WTC11 (cell line): ENCODE data around the gene MORN4. TPM values are rescaled to one million over a fixed set of nuclear protein-coding genes. Genes with fewer than 3 reads are reported as not detected.

Source experiments
- ATAC-seq: fragments of 200-7000 bp; cut with Tn5 transposase; 2 replicates; pipeline ENCODE4 v1.10.0; 2021; ENCODE audit warnings: mild to moderate bottlenecking, moderate library complexity
- CTCF ChIA-PET: fragments of 300-600 bp; sonication (Branson Sonifier 250); formaldehyde crosslinking; loops from one replicate; lab custom pipeline; 2021; ENCODE audit warnings: antibody characterized with exemption; lab: Charles Lee
- POLR2A ChIA-PET: fragments of 350-600 bp; sonication (Branson Sonifier 250); formaldehyde crosslinking; loops from one replicate; lab custom pipeline; 2021; ENCODE audit warnings: antibody characterized with exemption; lab: Charles Lee
- DNase-seq: peaks from one replicate; pipeline ENCODE4 v3.0.0; 2021; ENCODE audit warnings: low spot score
- H3K27ac Mint-ChIP-seq: 2 replicates; pipeline ENCODE4 v1.8.0; 2021; ENCODE audit warnings: mixed read lengths
- H3K27me3 Mint-ChIP-seq: 2 replicates; pipeline ENCODE4 v1.8.0; 2021; ENCODE audit warnings: low read depth, mild to moderate bottlenecking, moderate library complexity, mixed read lengths
- H3K36me3 Mint-ChIP-seq: 2 replicates; pipeline ENCODE4 v1.8.0; 2021; ENCODE audit warnings: mixed read lengths
- H3K4me1 Mint-ChIP-seq: 2 replicates; pipeline ENCODE4 v1.8.0; 2022; ENCODE audit warnings: mixed read lengths
- H3K4me3 Mint-ChIP-seq: 2 replicates; pipeline ENCODE4 v1.8.0; 2021; ENCODE audit warnings: mild to moderate bottlenecking, moderate library complexity, mixed read lengths
- H3K9me3 Mint-ChIP-seq: 2 replicates; pipeline ENCODE4 v1.8.0; 2021; ENCODE audit warnings: mixed read lengths
- CBFB ChIP-seq: sonication (generic); formaldehyde crosslinking; IDR thresholded peaks from 2 replicates; pipeline ENCODE4 v1.8.1; 2022; ENCODE audit warnings: mild to moderate bottlenecking, low read depth, missing genetic modification reagents
- HMGA2 ChIP-seq: fragments of 250-450 bp; sonication (Bioruptor Pico); IDR thresholded peaks from 2 replicates; pipeline ENCODE4 v1.4.0; 2021; ENCODE audit warnings: mild to moderate bottlenecking, moderate library complexity
- NFE2L1 ChIP-seq: sonication (generic); formaldehyde crosslinking; IDR thresholded peaks from 2 replicates; pipeline ENCODE4 v1.8.1; 2023; ENCODE audit warnings: missing genetic modification reagents
- NR1H2 ChIP-seq: sonication (generic); formaldehyde crosslinking; IDR thresholded peaks from 2 replicates; pipeline ENCODE4 v1.9.0; 2021; ENCODE audit warnings: mild to moderate bottlenecking, moderate library complexity, missing genetic modification reagents
- NR2C2 ChIP-seq: sonication (generic); formaldehyde crosslinking; IDR thresholded peaks from 2 replicates; pipeline ENCODE4 v1.8.0; 2022; ENCODE audit warnings: mild to moderate bottlenecking, missing genetic modification reagents
- PRRX2 ChIP-seq: fragments of 250-450 bp; sonication (Bioruptor Pico); IDR thresholded peaks from 2 replicates; pipeline ENCODE4 v1.8.0; 2021; ENCODE audit warnings: mild to moderate bottlenecking
- RELA ChIP-seq: sonication (generic); formaldehyde crosslinking; IDR thresholded peaks from 2 replicates; pipeline ENCODE4 v1.8.1; 2022; ENCODE audit warnings: missing genetic modification reagents, mild to moderate bottlenecking, borderline replicate concordance
- SMAD3 ChIP-seq: sonication (generic); formaldehyde crosslinking; IDR thresholded peaks from 2 replicates; pipeline ENCODE4 v1.8.0; 2022; ENCODE audit warnings: missing genetic modification reagents, mild to moderate bottlenecking, borderline replicate concordance
- SOX15 ChIP-seq: fragments of 250-450 bp; sonication (Bioruptor Pico); IDR thresholded peaks from 2 replicates; pipeline ENCODE4 v1.9.0; 2021; ENCODE audit warnings: mild to moderate bottlenecking
- SP1 ChIP-seq: sonication (generic); formaldehyde crosslinking; conservative IDR thresholded peaks from 2 replicates; pipeline ENCODE4 v1.8.1; 2022; ENCODE audit warnings: missing genetic modification reagents
- TP53 ChIP-seq: sonication (generic); formaldehyde crosslinking; IDR thresholded peaks from 2 replicates; pipeline ENCODE4 v1.8.1; 2023; ENCODE audit warnings: mild to moderate bottlenecking, missing genetic modification reagents
- ZNF121 ChIP-seq: sonication (generic); formaldehyde crosslinking; IDR thresholded peaks from 2 replicates; pipeline ENCODE4 v1.8.0; 2023; ENCODE audit warnings: missing genetic modification reagents
- ZNF138 ChIP-seq: sonication (generic); formaldehyde crosslinking; conservative IDR thresholded peaks from 2 replicates; pipeline ENCODE4 v1.8.1; 2022; ENCODE audit warnings: mild to moderate bottlenecking, moderate library complexity, missing genetic modification reagents
- ZNF232 ChIP-seq: sonication (generic); formaldehyde crosslinking; IDR thresholded peaks from 2 replicates; pipeline ENCODE4 v1.8.0; 2022; ENCODE audit warnings: mild to moderate bottlenecking, missing genetic modification reagents
- total RNA-seq: library from RNA; stranded (reverse); gene quantifications from 3 replicates; pipeline ENCODE4 v1.2.3, GENCODE V29; 2021
- TF ChIP-seq, protein P1 (sequence below): fragments of 250-450 bp; sonication (Bioruptor Pico); IDR thresholded peaks from 2 replicates; pipeline ENCODE4 v1.9.0; 2021; ENCODE audit warnings: mild to moderate bottlenecking
- TF ChIP-seq, protein P2 (sequence below): sonication (generic); formaldehyde crosslinking; IDR thresholded peaks from 2 replicates; pipeline ENCODE4 v1.8.1; 2023; ENCODE audit warnings: mild to moderate bottlenecking, missing genetic modification reagents
- TF ChIP-seq, protein P3 (sequence below): sonication (generic); formaldehyde crosslinking; IDR thresholded peaks from 2 replicates; pipeline ENCODE4 v1.8.0; 2022; ENCODE audit warnings: mild to moderate bottlenecking, missing genetic modification reagents
- TF ChIP-seq, protein P4 (sequence below): sonication (generic); formaldehyde crosslinking; IDR thresholded peaks from 2 replicates; pipeline ENCODE4 v1.8.1; 2022; ENCODE audit warnings: mild to moderate bottlenecking, missing genetic modification reagents, moderate library complexity, borderline replicate concordance
- TF ChIP-seq, protein P5 (sequence below): sonication (generic); formaldehyde crosslinking; IDR thresholded peaks from 2 replicates; pipeline ENCODE4 v1.8.0; 2023; ENCODE audit warnings: mild to moderate bottlenecking, missing genetic modification reagents
- TF ChIP-seq, protein P6 (sequence below): sonication (generic); formaldehyde crosslinking; IDR thresholded peaks from 2 replicates; pipeline ENCODE4 v1.8.1; 2023; ENCODE audit warnings: mild to moderate bottlenecking, missing genetic modification reagents, borderline replicate concordance

MORN4 gene
- total RNA-seq, 1 experiment from 2014 or later = 21.8 TPM

DNA sequence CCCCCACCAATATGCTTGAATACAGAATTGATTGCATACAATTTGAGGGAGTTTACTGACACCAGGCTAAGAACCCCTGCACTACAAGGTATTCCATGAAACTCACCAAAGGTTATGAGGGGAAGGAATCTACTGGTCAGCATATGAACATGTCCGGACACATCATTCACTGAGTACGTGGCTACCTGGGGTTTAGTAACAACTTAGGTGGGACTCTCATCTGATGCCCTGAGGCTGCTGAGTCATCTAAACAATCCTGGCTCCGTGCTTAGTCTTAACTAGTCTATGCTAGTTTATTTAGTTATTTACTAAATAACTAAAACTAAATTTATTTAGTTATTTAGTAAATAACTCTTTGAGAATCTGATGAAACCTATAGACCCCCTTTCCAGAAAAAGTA lies 18.5 kb upstream of the MORN4 start (continued):
- TF ChIP-seq, protein P1, sequence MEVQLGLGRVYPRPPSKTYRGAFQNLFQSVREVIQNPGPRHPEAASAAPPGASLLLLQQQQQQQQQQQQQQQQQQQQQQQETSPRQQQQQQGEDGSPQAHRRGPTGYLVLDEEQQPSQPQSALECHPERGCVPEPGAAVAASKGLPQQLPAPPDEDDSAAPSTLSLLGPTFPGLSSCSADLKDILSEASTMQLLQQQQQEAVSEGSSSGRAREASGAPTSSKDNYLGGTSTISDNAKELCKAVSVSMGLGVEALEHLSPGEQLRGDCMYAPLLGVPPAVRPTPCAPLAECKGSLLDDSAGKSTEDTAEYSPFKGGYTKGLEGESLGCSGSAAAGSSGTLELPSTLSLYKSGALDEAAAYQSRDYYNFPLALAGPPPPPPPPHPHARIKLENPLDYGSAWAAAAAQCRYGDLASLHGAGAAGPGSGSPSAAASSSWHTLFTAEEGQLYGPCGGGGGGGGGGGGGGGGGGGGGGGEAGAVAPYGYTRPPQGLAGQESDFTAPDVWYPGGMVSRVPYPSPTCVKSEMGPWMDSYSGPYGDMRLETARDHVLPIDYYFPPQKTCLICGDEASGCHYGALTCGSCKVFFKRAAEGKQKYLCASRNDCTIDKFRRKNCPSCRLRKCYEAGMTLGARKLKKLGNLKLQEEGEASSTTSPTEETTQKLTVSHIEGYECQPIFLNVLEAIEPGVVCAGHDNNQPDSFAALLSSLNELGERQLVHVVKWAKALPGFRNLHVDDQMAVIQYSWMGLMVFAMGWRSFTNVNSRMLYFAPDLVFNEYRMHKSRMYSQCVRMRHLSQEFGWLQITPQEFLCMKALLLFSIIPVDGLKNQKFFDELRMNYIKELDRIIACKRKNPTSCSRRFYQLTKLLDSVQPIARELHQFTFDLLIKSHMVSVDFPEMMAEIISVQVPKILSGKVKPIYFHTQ (CRISPR knock-in tag) = no peak
- TF ChIP-seq NR1H2 (CRISPR knock-in tag) (no peak), RELA (CRISPR knock-in tag) (no peak), SMAD3 (CRISPR knock-in tag) (no peak), ZNF138 (CRISPR knock-in tag) (no peak), SOX15 (CRISPR knock-in tag) (no peak)
- TF ChIP-seq, protein P2, sequence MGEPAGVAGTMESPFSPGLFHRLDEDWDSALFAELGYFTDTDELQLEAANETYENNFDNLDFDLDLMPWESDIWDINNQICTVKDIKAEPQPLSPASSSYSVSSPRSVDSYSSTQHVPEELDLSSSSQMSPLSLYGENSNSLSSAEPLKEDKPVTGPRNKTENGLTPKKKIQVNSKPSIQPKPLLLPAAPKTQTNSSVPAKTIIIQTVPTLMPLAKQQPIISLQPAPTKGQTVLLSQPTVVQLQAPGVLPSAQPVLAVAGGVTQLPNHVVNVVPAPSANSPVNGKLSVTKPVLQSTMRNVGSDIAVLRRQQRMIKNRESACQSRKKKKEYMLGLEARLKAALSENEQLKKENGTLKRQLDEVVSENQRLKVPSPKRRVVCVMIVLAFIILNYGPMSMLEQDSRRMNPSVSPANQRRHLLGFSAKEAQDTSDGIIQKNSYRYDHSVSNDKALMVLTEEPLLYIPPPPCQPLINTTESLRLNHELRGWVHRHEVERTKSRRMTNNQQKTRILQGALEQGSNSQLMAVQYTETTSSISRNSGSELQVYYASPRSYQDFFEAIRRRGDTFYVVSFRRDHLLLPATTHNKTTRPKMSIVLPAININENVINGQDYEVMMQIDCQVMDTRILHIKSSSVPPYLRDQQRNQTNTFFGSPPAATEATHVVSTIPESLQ (CRISPR knock-in tag) = no peak
- TF ChIP-seq, protein P3, sequence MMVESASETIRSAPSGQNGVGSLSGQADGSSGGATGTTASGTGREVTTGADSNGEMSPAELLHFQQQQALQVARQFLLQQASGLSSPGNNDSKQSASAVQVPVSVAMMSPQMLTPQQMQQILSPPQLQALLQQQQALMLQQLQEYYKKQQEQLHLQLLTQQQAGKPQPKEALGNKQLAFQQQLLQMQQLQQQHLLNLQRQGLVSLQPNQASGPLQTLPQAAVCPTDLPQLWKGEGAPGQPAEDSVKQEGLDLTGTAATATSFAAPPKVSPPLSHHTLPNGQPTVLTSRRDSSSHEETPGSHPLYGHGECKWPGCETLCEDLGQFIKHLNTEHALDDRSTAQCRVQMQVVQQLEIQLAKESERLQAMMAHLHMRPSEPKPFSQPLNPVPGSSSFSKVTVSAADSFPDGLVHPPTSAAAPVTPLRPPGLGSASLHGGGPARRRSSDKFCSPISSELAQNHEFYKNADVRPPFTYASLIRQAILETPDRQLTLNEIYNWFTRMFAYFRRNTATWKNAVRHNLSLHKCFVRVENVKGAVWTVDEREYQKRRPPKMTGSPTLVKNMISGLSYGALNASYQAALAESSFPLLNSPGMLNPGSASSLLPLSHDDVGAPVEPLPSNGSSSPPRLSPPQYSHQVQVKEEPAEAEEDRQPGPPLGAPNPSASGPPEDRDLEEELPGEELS = no peak
- TF ChIP-seq, protein P4, sequence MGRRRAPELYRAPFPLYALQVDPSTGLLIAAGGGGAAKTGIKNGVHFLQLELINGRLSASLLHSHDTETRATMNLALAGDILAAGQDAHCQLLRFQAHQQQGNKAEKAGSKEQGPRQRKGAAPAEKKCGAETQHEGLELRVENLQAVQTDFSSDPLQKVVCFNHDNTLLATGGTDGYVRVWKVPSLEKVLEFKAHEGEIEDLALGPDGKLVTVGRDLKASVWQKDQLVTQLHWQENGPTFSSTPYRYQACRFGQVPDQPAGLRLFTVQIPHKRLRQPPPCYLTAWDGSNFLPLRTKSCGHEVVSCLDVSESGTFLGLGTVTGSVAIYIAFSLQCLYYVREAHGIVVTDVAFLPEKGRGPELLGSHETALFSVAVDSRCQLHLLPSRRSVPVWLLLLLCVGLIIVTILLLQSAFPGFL (CRISPR knock-in tag) = no peak

DNA sequence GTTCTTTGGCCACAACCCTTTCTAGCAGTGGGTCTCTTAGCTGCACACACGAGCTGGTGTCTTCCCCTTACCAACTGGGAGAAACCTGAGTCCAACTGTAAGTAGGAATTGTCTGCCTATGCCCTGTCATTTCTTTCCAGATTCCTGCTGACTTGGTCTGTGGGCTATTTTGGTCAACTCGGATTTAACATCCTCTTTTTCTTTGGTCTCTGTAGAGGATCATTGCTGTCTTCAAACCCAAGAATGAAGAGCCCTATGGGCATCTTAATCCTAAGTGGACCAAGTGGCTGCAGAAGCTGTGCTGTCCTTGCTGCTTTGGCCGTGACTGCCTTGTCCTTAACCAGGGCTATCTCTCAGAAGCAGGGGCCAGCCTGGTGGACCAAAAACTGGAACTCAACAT lies 17.4 kb upstream of the MORN4 start:
- H3K27me3 Mint-ChIP-seq = no peaks in the 10 kb centered on the region
- POLR2A ChIA-PET = no interaction called here
- H3K9me3 Mint-ChIP-seq = no peaks in the 10 kb centered on the region
- CTCF ChIA-PET = no interaction called here
- peak overlapping the region; percentile 68; the same call in 1 of the 2 replicates for H3K27ac Mint-ChIP-seq
- ATAC-seq = no peak
- H3K36me3 Mint-ChIP-seq = peaks cover 40% of the 10 kb centered on the region
- H3K4me3 Mint-ChIP-seq = no peak overlapping the region
- no peak for DNase-seq
- peaks cover 29% of the 10 kb centered on the region for H3K4me1 Mint-ChIP-seq
- TF ChIP-seq PRRX2 (CRISPR knock-in tag) (no peak), NFE2L1 (CRISPR knock-in tag) (no peak), ZNF121 (CRISPR knock-in tag) (no peak), NR2C2 (CRISPR knock-in tag) (no peak), TP53 (CRISPR knock-in tag) (no peak), ZNF232 (no peak), CBFB (CRISPR knock-in tag) (no peak), SP1 (CRISPR knock-in tag) (no peak), HMGA2 (CRISPR knock-in tag) (no peak)
- TF ChIP-seq, protein P3 = no peak
- TF ChIP-seq, protein P5, sequence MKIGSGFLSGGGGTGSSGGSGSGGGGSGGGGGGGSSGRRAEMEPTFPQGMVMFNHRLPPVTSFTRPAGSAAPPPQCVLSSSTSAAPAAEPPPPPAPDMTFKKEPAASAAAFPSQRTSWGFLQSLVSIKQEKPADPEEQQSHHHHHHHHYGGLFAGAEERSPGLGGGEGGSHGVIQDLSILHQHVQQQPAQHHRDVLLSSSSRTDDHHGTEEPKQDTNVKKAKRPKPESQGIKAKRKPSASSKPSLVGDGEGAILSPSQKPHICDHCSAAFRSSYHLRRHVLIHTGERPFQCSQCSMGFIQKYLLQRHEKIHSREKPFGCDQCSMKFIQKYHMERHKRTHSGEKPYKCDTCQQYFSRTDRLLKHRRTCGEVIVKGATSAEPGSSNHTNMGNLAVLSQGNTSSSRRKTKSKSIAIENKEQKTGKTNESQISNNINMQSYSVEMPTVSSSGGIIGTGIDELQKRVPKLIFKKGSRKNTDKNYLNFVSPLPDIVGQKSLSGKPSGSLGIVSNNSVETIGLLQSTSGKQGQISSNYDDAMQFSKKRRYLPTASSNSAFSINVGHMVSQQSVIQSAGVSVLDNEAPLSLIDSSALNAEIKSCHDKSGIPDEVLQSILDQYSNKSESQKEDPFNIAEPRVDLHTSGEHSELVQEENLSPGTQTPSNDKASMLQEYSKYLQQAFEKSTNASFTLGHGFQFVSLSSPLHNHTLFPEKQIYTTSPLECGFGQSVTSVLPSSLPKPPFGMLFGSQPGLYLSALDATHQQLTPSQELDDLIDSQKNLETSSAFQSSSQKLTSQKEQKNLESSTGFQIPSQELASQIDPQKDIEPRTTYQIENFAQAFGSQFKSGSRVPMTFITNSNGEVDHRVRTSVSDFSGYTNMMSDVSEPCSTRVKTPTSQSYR (CRISPR knock-in tag) = no peak
- TF ChIP-seq, protein P6, sequence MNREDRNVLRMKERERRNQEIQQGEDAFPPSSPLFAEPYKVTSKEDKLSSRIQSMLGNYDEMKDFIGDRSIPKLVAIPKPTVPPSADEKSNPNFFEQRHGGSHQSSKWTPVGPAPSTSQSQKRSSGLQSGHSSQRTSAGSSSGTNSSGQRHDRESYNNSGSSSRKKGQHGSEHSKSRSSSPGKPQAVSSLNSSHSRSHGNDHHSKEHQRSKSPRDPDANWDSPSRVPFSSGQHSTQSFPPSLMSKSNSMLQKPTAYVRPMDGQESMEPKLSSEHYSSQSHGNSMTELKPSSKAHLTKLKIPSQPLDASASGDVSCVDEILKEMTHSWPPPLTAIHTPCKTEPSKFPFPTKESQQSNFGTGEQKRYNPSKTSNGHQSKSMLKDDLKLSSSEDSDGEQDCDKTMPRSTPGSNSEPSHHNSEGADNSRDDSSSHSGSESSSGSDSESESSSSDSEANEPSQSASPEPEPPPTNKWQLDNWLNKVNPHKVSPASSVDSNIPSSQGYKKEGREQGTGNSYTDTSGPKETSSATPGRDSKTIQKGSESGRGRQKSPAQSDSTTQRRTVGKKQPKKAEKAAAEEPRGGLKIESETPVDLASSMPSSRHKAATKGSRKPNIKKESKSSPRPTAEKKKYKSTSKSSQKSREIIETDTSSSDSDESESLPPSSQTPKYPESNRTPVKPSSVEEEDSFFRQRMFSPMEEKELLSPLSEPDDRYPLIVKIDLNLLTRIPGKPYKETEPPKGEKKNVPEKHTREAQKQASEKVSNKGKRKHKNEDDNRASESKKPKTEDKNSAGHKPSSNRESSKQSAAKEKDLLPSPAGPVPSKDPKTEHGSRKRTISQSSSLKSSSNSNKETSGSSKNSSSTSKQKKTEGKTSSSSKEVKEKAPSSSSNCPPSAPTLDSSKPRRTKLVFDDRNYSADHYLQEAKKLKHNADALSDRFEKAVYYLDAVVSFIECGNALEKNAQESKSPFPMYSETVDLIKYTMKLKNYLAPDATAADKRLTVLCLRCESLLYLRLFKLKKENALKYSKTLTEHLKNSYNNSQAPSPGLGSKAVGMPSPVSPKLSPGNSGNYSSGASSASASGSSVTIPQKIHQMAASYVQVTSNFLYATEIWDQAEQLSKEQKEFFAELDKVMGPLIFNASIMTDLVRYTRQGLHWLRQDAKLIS (CRISPR knock-in tag) = no peak
